Measurements from ENCODE around the gene OR56A1. TPM values are rescaled to one million over a fixed set of nuclear protein-coding genes. Genes with fewer than 3 reads are reported as not detected.

Gene OR56A1
- total RNA-seq, 2 donors from 2014 or later: not detected

- no peaks in the 10 kb centered on the region for H3K36me3 ChIP-seq
- H3K4me3 ChIP-seq: no peak overlapping the region
- TF ChIP-seq, protein P1, sequence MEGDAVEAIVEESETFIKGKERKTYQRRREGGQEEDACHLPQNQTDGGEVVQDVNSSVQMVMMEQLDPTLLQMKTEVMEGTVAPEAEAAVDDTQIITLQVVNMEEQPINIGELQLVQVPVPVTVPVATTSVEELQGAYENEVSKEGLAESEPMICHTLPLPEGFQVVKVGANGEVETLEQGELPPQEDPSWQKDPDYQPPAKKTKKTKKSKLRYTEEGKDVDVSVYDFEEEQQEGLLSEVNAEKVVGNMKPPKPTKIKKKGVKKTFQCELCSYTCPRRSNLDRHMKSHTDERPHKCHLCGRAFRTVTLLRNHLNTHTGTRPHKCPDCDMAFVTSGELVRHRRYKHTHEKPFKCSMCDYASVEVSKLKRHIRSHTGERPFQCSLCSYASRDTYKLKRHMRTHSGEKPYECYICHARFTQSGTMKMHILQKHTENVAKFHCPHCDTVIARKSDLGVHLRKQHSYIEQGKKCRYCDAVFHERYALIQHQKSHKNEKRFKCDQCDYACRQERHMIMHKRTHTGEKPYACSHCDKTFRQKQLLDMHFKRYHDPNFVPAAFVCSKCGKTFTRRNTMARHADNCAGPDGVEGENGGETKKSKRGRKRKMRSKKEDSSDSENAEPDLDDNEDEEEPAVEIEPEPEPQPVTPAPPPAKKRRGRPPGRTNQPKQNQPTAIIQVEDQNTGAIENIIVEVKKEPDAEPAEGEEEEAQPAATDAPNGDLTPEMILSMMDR (IDR thresholded peaks at IDR 0.05): no peak
- no peaks in the 10 kb centered on the region for H3K9me3 ChIP-seq
- H3K27me3 ChIP-seq: no peaks in the 10 kb centered on the region
- no peak for DNase-seq (ENCODE audit: low spot score)
- no peaks in the 10 kb centered on the region for H3K4me1 ChIP-seq
- H3K27ac ChIP-seq: no peak overlapping the region
Observed at GRCh38 chr11:6061475-6061874, 30.9 kb upstream of the OR56A1 start.

DNA sequence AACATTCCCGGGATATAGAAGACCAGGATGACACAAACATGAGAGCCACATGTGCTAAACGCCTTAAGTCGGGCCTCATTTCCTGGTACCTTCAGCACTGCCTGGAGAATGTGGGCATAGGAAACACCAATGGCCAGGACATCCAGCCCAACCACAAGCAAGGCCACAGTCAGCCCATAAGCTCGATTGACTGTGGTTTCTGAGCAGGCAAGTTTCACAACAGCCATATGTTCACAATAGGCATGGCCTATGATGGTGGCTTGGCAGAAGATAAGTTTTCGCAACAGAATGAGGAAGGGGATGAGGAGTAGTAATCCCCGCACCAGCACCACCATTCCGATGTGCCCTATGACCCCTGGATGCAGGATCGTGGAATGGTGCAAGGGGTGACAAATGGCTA is 26.9 kb upstream of the OR56A1 start:
- H3K36me3 ChIP-seq: no peaks in the 10 kb centered on the region
- no peaks in the 10 kb centered on the region for H3K4me1 ChIP-seq
- H3K9me3 ChIP-seq: no peaks in the 10 kb centered on the region
- no peak overlapping the region for H3K27ac ChIP-seq
- H3K4me3 ChIP-seq: no peak overlapping the region
- DNase-seq (ENCODE audit: low spot score): no peak
- no peaks in the 10 kb centered on the region for H3K27me3 ChIP-seq
- TF ChIP-seq, protein P1 (IDR thresholded peaks at IDR 0.05): no peak

DNA sequence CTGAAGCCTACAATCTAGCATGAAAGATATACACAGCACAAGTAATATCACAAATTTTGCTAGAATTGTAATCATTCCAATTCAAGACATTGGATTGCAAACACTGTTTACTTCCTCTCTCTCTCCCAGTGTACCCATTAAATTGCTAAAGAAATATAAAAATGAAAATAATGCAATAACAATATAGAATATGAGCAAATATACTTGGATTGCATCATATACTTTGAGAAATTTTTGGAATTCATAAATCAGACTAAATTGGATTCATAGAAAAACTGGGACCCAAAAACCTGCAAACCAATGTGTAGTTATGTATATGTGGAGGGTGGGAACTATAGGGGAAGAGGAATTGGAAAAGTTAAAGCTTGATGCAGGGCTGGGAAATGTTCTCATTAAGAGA is 25.0 kb upstream of the OR56A1 start:
- H3K4me3 ChIP-seq: no peak overlapping the region
- TF ChIP-seq, protein P1 (IDR thresholded peaks at IDR 0.05): no peak
- no peak for DNase-seq (ENCODE audit: low spot score)
- no peaks in the 10 kb centered on the region for H3K27me3 ChIP-seq
- no peaks in the 10 kb centered on the region for H3K36me3 ChIP-seq
- H3K4me1 ChIP-seq: no peaks in the 10 kb centered on the region
- H3K27ac ChIP-seq: no peak overlapping the region
- H3K9me3 ChIP-seq: no peaks in the 10 kb centered on the region

- no peak overlapping the region for H3K4me3 ChIP-seq
- H3K9me3 ChIP-seq: no peaks in the 10 kb centered on the region
- no peak overlapping the region for H3K27ac ChIP-seq
- TF ChIP-seq, protein P1 (IDR thresholded peaks at IDR 0.05): no peak
- no peaks in the 10 kb centered on the region for H3K4me1 ChIP-seq
- DNase-seq (ENCODE audit: low spot score): no peak
- H3K27me3 ChIP-seq: no peaks in the 10 kb centered on the region
- H3K36me3 ChIP-seq: no peaks in the 10 kb centered on the region
Observed at GRCh38 chr11:6052374-6052773, 21.8 kb upstream of the OR56A1 start.

DNA sequence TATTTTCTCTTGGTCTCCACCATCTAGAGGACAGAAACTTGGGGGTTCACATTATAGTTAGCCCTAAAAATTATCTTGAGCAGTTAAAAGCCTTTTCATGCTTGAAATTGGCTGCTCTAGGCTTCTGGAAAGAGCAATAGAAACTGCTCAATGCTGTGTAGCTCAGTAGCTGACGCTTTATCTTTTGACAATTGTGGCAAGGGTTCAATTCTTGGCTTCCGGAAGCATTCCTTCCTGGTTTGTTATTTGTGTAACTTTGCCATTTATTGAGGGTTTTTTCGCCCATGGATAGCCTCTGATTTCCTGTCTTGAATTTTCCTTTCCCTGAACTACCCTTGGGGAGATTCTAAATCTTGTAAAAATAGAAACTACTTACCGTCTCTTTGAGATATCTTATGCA is 10.3 kb upstream of the OR56A1 start:
- H3K36me3 ChIP-seq: no peaks in the 10 kb centered on the region
- no peak for DNase-seq (ENCODE audit: low spot score)
- H3K27ac ChIP-seq: no peak overlapping the region
- no peaks in the 10 kb centered on the region for H3K4me1 ChIP-seq
- TF ChIP-seq, protein P1 (IDR thresholded peaks at IDR 0.05): no peak
- H3K4me3 ChIP-seq: no peak overlapping the region
- H3K27me3 ChIP-seq: no peaks in the 10 kb centered on the region
- no peaks in the 10 kb centered on the region for H3K9me3 ChIP-seq

GRCh38 chr11:6027501-6027900 is 3.1 kb downstream of the OR56A1 start:
- Histone ChIP-seq H3K4me1 (no peaks in the 10 kb centered on the region), H3K36me3 (no peaks in the 10 kb centered on the region), H3K27me3 (no peaks in the 10 kb centered on the region), H3K27ac (no peak overlapping the region), H3K9me3 (no peaks in the 10 kb centered on the region), H3K4me3 (no peak overlapping the region)
- TF ChIP-seq, protein P1 (IDR thresholded peaks at IDR 0.05): no peak
- DNase-seq (ENCODE audit: low spot score): no peak

Measured in right atrium auricular region (tissue), 2 donors.